ENCODE measurements around the gene EPHB2. TPM values are rescaled to one million over a fixed set of nuclear protein-coding genes. Genes with fewer than 3 reads are reported as not detected.

The EPHB2 gene
- polyA plus RNA-seq, 2 of the 4 experiments (the other 2 are of a cell fraction) = 13.0 to 35.3 TPM

DNA sequence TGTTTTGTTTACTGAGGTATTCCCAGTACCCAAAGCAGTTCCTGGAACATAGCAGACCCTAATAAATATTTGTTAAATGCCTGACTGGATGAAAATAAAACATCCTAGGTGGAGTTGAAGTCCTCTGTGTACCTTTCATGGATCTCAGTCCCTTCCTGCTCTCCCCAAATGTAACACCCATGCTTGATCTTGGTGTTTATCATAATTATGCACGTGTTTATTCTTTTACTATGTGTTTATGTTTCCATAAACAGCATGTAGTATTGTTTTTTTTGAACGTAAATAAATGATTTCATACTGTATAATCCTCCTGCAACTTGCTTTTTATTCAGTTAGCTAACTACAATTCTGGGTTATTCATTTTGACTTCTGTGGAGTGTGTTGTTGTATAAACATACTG lies 257.2 kb downstream of the EPHB2 start:
- no peak for FAIRE-seq
- POLR2A ChIA-PET = no interaction called here

GRCh38 chr1:22969304-22969709 lies 258.7 kb downstream of the EPHB2 start:
- CTCF ChIA-PET = no interaction called here
- WGBS (ENCODE audit: missing lambda C conversion rate) = 16% methylated on average over 5 of the region's 5 CpGs

More for the DNA sequence above, 257.2 kb downstream of the EPHB2 start:
- Histone ChIP-seq H3K9me3 (no peaks in the 10 kb centered on the region), H3K27ac (no peak overlapping the region), H3K4me2 (no peak overlapping the region), H3K4me3 (no peak overlapping the region), H3K4me1 (no peaks in the 10 kb centered on the region; the same call in 2 of the 3 replicates)
- WGBS (ENCODE audit: missing lambda C conversion rate) = 15% methylated on average over 2 of the region's 2 CpGs
- ATAC-seq = no peak
- no peak for TF ChIP-seq FOXS1 (CRISPR knock-in tag; IDR thresholded peaks at IDR 0.05)
- CTCF ChIA-PET = no interaction called here
- no peak for DNase-seq (ENCODE audit: low read depth in 1 of 2, low spot score in 1 of 2)

DNA sequence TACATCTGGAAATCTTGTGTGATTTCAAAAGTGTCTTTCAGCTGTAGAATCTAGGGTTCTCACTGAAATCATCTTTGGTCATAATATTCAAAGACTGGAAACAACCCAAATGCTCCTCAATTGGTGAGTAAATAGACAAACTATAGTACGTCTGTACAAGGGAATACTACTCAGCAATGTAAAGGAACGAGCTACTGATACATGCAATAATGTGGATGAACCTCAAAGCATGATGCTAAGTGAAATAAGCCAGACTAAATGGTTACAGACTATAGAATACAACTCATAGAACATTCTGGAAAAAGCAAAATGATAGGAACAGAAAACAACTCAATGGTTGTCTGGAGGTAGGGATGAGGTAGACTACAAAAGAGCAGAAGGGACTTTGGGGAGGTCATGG lies 259.5 kb downstream of the EPHB2 start:
- Histone ChIP-seq H3K4me1 (no peaks in the 10 kb centered on the region; the same call in 2 of the 3 replicates), H3K27ac (no peak overlapping the region), H3K4me3 (no peak overlapping the region), H3K4me2 (no peak overlapping the region), H3K9me3 (no peaks in the 10 kb centered on the region)
- FAIRE-seq = no peak
- DNase-seq (ENCODE audit: low read depth in 1 of 2, low spot score in 1 of 2) = no peak
- no peak for ATAC-seq
- WGBS (ENCODE audit: missing lambda C conversion rate) = 90% methylated on average over 2 of the region's 2 CpGs
- TF ChIP-seq ZC3H11A (IDR thresholded peaks at IDR 0.05) = no peak
- no peak for TF ChIP-seq RARB (CRISPR knock-in tag; IDR thresholded peaks at IDR 0.05)
- no peak for TF ChIP-seq EHF (CRISPR knock-in tag; IDR thresholded peaks at IDR 0.05)
- no peak for TF ChIP-seq CBX2 (IDR thresholded peaks at IDR 0.05; ENCODE audit: borderline replicate concordance, low read depth)
- TF ChIP-seq HOXB13 (CRISPR knock-in tag; IDR thresholded peaks at IDR 0.05; ENCODE audit: low read depth) = no peak
- no peak for TF ChIP-seq CBX8 (IDR thresholded peaks at IDR 0.05)
- no peak for TF ChIP-seq BHLHE40 (IDR thresholded peaks at IDR 0.05; ENCODE audit: low read depth, low read length)
- TF ChIP-seq JUN (IDR thresholded peaks at IDR 0.05) = no peak
- no peak for TF ChIP-seq NR3C1 (IDR thresholded peaks at IDR 0.05)
- TF ChIP-seq TP53 (CRISPR knock-in tag; IDR thresholded peaks at IDR 0.05) = no peak
- TF ChIP-seq, protein P1, sequence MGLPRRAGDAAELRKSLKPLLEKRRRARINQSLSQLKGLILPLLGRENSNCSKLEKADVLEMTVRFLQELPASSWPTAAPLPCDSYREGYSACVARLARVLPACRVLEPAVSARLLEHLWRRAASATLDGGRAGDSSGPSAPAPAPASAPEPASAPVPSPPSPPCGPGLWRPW (IDR thresholded peaks at IDR 0.05) = no peak
- TF ChIP-seq NFE2L2 (conservative IDR thresholded peaks at IDR 0.05; ENCODE audit: low read length) = no peak
- no peak for TF ChIP-seq EP300 (IDR thresholded peaks at IDR 0.05)
- no peak for TF ChIP-seq HOXB5 (CRISPR knock-in tag; IDR thresholded peaks at IDR 0.05)
- no peak for TF ChIP-seq PHF8 (IDR thresholded peaks at IDR 0.05; ENCODE audit: borderline replicate concordance, low read depth)
- TF ChIP-seq JUNB (IDR thresholded peaks at IDR 0.05) = no peak
- TF ChIP-seq E2F6 (IDR thresholded peaks at IDR 0.05; ENCODE audit: borderline replicate concordance, low read depth) = no peak
- no peak for TF ChIP-seq TFCP2L1 (CRISPR knock-in tag; IDR thresholded peaks at IDR 0.05)
- no peak for TF ChIP-seq RAD21 (conservative IDR thresholded peaks at IDR 0.05 in 1 of 2, IDR thresholded peaks at IDR 0.05 in 1 of 2)
- TF ChIP-seq SREBF2 (IDR thresholded peaks at IDR 0.05) = no peak
- CTCF ChIA-PET = interaction anchor here (0.6 to 1.0 kb wide), 3 partner anchors 214 to 549 kb away, joined by 3 read pairs; no protein-coding TSS in a partner anchor
- POLR2A ChIA-PET = no interaction called here

More at GRCh38 chr1:22969304-22969709, 258.7 kb downstream of the EPHB2 start:
- FAIRE-seq (no peak), ATAC-seq (peak; percentile 36 to 69; a peak in 4 of 6 replicates), DNase-seq (ENCODE audit: low read depth in 1 of 2, low spot score in 1 of 2) (peak in 1 of 2 experiments; percentile 24)
- POLR2A ChIA-PET = no interaction called here
- H3K4me3 ChIP-seq = no peak overlapping the region
- no peaks in the 10 kb centered on the region; the same call in 2 of the 3 replicates for H3K4me1 ChIP-seq
- no peaks in the 10 kb centered on the region for H3K9me3 ChIP-seq
- H3K27ac ChIP-seq = peak overlapping the region in 1 of 2 experiments; percentile 31; a peak in 2 of 6 replicates
- peak overlapping the region; percentile 42 for H3K4me2 ChIP-seq
- TF ChIP-seq CBX8 (IDR thresholded peaks at IDR 0.05) (no peak), ESRRA (IDR thresholded peaks at IDR 0.05; ENCODE audit: borderline replicate concordance, low read length) (no peak), EHF (CRISPR knock-in tag; IDR thresholded peaks at IDR 0.05) (no peak), MAX (IDR thresholded peaks at IDR 0.05) (no peak), RAD21 (conservative IDR thresholded peaks at IDR 0.05 in 1 of 2, IDR thresholded peaks at IDR 0.05 in 1 of 2) (no peak), MYC (IDR thresholded peaks at IDR 0.05; ENCODE audit: borderline replicate concordance, low read length) (no peak), RFX5 (IDR thresholded peaks at IDR 0.05) (no peak), CHD2 (IDR thresholded peaks at IDR 0.05; ENCODE audit: low read length, partially characterized antibody) (no peak), ZC3H11A (IDR thresholded peaks at IDR 0.05) (no peak), EP300 (IDR thresholded peaks at IDR 0.05) (no peak), MAFK (IDR thresholded peaks at IDR 0.05; ENCODE audit: partially characterized antibody) (no peak), HOXA7 (CRISPR knock-in tag; IDR thresholded peaks at IDR 0.05) (no peak)
- TF ChIP-seq, protein P2, sequence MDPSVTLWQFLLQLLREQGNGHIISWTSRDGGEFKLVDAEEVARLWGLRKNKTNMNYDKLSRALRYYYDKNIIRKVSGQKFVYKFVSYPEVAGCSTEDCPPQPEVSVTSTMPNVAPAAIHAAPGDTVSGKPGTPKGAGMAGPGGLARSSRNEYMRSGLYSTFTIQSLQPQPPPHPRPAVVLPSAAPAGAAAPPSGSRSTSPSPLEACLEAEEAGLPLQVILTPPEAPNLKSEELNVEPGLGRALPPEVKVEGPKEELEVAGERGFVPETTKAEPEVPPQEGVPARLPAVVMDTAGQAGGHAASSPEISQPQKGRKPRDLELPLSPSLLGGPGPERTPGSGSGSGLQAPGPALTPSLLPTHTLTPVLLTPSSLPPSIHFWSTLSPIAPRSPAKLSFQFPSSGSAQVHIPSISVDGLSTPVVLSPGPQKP (IDR thresholded peaks at IDR 0.05; ENCODE audit: low read depth, low read length) = no peak
- TF ChIP-seq, protein P3, sequence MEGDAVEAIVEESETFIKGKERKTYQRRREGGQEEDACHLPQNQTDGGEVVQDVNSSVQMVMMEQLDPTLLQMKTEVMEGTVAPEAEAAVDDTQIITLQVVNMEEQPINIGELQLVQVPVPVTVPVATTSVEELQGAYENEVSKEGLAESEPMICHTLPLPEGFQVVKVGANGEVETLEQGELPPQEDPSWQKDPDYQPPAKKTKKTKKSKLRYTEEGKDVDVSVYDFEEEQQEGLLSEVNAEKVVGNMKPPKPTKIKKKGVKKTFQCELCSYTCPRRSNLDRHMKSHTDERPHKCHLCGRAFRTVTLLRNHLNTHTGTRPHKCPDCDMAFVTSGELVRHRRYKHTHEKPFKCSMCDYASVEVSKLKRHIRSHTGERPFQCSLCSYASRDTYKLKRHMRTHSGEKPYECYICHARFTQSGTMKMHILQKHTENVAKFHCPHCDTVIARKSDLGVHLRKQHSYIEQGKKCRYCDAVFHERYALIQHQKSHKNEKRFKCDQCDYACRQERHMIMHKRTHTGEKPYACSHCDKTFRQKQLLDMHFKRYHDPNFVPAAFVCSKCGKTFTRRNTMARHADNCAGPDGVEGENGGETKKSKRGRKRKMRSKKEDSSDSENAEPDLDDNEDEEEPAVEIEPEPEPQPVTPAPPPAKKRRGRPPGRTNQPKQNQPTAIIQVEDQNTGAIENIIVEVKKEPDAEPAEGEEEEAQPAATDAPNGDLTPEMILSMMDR (IDR thresholded peaks at IDR 0.05) = no peak
